Limb (tissue), 2 donors: ENCODE results near the gene XYLB.
"Not testable (repeated sequence)": the region's sequence is repeated elsewhere in the genome, so short reads cannot be mapped to it uniquely, and the experiment has no call there.

ENCODE experiments used
- DNase-seq, 2 donors: peaks; one replicate each; pipeline ENCODE4 v3.0.0-alpha.2; 2016; ENCODE audit errors: extremely low spot score in 2 of 2

The XYLB gene

DNA sequence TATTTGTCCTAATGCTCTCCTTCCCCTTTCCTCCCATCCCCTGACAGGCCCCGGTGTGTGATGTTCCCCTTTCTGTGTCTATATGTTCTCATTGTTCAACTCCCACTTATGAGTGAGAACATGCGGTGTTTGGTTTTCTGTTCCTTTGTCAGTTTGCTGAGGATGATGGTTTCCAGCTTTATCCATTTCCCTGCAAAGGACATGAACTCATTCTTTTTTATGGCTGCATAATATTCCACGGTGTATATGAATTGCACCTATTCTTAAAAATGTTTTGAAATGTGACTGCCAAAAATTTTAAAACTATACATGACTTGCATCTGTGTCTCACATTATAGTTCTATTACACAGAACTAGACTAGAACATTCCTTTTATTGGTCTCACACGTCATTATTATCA is 25.9 kb upstream of the XYLB start:
- DNase-seq: not testable (repeated sequence)

DNA sequence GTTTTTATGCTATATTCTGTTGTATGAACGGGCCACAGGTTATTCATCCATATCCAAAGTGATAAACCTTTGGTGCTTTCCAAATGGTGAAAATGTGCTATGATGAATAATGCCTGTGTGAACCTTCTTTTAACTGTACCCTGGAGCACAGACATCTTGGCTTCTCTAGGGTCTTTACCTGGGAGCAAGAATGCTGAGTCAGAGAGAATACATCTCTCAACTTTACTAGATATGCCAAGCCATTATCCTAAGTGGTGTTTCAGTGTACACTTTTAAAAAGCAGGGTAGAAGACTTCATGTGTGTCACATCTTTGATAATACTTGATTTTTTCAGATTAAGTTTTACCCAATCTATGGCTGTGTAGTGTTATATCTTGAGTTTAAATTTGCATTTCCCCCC is 23.5 kb upstream of the XYLB start:
- no peak for DNase-seq

DNA sequence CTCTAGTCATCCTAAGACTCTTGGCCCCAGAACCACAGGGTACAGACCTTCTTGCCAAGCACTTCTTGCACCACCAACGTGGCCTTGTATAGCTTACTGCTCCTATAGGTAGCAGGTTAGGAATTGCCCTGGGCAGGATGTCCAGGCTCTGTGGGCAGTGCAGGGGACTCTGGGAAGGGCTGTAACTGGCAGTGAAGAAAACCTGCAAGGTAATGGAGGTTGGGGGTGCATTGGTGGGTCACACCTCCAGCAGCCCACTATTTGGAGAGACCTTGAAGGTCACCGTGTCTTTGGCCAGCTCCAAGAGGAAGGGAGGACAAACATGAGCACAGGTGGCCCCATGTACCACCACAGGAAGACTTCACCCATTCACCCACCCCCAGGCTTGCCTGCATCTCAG is 21.3 kb upstream of the XYLB start:
- DNase-seq: no peak

DNA sequence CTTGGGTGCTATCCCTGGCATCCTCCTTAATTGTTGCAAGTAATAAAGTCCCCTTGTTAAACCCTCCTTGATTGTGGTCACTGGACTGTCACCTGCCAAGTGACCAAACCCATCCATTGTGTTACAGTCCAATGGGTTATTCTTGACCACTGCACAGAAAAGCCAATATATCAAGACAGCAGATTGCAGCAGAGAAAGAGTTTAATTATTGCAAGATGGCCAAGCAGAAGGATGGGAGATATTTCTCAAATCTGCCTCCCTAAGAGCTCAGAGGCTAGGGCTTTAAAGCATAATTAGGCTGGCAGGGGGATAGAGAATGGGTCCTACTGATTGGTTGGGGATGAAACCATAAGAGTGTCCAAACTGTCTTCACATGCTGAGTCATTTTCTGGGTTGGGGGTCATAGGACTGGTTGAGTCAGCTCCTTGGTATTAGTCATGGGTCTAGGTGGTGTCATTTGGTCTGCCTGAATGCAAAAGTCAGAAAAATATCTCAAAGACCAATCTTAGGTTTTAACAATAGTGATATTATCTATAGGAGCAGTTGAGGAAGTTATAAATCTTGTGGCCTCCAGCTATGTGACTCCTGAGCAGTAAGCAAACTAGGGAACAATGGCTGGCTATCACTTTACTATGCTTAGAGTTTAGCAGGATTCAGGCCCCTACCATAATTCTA is 19.1 kb upstream of the XYLB start:
- DNase-seq: no peak

DNA sequence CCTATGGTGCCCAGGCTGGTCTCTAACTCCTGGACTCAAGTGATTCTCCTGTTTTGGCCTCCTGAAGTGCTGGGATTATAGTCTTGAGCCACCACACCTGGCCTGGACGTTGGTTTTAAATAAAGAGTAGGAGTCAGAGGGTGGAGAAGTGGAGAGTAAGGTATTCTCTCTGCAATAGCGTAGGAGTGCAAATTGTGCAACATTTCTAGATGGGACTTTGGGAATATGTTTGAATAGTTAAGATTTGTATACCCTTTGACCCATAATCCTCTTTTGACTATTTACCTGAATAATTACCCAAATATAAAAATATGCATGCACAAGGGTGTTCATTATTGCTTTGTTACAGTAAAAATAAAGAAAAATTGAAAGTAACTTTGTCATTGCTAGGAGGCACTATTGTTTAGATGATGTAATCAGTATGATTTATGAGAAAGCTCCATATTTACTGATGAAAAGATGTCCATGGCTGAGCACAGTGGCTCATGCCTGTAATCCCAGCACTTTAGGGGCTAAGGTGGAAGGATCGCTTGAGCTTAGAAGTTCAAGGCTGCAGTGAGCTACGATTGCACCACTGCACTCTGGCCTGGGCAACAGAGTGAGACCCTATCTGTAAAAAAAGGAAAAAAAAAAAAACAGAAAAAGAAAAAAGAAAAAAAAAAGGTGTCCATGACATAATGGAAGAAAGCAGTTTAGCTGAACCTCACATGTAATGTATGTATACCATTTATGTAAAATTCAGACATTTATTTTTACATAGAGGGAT is 15.1 kb upstream of the XYLB start:
- no peak for DNase-seq

DNA sequence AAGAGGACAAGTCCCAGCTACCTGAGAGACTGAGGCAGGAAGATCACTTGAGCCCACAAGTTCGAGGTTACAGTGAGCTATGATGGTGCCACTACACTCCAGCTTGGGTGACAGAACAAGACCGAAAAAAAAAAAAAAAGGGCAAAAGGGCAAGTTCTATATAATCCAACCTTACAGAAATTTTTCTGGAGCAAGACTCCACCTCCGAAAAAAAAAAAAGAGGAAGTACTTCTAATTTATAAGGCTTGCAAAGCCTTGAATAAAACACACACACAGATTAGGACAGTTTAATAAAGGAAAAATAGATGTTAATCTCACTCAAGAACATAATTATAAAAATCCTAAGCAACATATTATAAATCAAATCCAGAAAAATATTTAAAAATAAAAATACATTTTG is 14.4 kb upstream of the XYLB start:
- no peak for DNase-seq

DNA sequence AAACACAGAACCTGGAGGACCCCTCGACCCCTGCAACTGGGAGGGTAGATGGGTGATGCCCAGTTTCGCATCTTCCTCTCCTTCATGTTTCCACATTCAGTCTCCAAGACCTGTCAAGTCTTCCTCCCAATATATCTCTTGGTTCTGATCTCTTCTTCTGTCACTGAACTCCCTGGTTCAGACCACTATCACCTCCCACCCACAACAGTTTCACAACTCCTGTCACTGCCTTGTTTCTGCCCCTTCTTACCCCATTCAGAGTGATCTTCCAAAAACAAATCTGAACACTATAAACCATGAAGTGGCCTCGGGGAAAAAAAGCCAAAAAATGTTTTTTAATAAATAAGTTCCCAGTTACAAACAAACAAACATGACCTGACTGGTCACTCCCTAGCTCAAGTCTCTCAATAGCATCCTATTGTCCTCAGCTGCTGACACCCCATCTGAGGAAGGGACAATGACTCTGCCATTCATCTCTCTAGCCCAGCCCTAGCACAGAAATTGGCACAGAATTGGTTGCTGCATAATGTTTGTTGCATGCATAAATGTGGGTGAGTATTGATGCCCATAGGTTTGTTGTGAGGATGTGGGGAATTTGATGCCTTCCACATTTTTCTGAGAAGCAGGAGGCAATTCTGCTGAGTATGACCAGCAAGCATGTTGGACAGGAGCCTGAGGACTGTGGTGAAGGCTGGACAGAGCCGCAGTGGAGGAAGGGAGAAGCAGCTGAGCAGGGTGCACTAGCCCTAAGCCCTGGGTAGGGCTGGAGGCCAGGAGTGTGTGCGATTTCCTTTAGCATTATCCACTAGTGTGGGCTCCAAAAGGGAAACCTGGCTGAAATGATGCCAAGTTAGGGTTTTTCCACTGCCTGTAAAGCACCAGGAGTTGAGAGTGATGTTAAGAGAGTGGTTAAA is 12.2 kb upstream of the XYLB start:
- DNase-seq: no peak

DNA sequence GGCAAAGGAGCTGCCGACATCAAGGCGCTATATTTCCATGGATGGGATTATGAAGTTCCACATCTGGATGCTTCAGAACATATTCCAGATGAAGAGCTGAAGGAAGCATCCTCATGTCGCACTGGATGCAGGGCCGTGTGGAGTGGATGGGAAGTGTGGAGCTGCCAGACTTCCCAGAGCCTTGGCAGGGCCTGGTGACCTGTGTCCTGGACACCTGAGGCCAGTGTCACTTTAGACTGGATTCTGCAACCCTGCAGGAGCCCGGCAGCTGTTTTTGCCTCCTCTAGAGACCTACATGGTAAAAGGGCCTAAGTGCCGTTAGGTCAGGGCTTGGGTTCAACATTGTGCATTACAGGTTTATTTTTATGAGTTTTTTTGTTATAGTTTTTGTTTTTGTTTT is 11.3 kb upstream of the XYLB start:
- DNase-seq: no peak

DNA sequence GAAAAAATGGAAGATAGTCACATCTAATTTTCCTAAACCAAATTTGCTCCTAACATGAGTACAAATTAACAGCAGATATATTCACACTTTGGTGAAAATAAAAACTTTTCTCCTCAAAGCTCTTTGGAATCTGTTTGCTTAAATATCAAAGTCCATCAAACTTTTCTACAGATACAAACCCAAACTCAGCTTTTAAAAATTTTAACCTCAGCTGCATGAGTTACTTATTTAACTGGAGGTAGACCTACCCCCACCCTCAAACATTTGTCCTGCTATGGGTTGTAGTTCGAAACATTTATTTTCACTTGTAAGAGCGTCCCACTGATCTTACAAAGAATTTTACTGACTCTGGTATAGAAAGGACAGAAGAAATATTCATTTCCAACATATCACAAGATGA is 8.9 kb upstream of the XYLB start:
- no peak for DNase-seq

DNA sequence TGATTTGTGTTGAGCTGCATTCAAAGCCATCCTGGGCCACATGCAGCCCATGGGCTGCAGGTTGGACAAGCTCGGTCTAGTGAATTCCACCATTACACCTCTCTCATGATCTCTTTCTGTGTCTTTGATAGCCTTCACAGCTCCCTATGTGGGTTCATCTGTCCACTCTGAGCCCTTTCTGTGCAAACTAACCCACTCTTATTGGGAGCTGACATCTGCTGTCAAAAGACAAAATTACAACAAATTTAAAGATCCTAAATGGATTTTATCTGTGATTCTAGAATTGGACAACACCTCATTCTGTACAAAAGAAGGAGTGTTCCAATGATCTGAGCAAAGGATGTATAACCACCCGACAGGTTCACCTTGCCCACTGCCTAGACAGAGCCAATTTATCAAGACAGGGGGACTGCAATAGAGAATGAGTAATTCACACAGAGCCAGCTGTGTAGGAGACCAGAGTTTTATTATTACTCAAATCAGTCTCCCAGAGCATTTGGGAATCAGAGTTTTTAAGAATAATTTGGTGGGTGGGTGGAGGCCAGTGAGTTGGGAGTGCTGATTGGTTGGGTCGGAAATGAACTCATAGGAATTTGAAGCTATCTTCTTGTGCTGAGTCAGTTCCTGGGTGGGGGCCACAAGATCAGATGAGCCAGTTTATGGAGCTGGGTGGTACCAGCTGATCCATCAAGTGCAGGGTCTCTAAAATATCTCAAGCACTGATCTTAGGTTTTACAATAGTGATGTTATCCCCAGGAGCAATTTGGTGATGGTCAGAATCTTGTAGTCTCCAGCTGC is 2.6 kb upstream of the XYLB start:
- no peak for DNase-seq

DNA sequence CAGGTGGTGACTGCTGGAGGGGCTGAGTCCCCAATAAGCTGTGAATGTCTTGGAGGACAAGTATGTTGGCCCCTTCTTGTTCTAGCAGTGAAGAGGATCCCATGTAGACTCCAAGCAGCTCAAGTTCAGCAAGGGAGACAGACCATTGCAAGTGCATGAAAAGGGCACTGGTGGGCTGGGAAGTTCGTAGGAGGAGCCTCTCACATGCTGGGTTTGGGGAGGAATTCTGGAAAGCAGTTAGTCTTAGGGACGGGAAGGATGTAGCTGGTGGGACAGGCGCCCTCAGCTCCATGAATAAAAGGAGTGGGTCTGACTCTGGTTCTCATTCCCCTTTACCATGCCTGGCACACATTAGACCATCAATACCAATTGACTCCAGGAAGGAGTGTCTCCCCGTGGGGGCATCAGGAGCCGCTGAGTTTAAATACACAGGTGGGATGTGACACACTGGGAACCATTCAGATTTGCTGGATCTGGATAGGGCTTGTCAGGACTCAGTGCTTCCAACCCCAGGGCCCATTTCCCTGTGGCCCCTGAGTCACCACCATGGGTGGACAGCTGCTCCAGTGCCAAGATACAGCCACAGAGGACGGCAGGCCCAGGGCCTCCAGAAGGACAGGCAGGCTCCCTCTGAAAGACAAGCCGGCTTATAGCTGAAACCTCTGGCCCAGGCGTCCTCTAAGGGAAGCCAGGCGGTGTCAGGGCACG is 552 bp upstream of the XYLB start:
- DNase-seq: no peak

DNA sequence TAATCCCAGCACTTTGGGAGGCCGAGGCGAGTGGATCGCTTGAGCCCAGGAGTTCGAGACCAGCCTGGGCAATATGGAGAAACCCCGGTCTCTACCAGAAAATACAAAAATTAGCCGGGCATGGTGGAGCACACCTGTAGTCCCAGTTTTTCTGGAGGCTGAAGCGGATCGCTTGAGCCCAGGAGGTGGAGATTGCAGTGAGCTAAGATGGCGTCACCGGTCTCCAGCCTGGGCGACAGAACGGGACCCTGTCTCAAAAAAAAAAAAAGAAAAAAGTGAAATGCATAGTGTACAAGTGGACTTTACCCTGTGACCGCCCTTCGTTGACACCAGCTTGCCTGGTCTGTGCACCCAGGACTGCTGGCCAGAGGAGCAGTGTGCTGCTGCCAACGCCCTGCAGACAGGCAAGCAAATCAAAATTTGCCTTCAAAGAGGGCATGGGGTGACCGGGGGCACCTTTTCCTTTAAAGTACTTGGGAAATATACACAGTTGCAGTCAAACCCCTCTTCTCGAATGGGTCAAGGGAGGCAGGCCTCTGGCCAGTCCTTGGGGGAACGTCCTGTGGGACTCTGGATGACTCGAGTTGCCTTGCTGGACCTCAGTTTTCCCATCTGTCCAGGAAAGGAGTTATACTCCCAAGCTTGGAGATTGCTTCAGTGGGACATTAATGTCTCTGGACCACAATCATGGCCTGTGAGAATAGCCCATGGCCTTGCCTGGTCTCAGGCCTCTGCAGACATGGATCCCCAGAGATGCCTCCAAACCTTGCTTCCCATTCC is 1.0 kb downstream of the XYLB start:
- no peak for DNase-seq

DNA sequence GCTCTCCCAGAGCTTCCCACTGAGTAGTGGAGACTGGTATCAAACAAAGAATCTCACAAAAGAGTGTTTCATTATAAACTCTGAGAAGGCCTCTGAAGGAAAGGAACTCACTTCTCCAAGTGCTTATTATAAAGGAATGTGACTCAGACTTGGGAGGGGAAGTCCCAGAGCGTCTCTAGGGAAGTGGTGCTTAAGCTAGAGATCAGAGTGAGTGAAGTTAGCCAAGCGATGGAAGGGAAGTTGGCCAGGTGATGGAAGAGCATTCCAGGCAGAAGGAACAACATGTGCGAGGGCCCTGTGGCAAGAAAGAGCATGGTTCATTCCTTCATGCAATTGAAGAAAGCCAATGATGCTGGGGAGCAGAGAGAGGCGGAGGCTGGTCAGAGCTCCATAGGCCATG is 2.3 kb downstream of the XYLB start:
- no peak for DNase-seq

DNA sequence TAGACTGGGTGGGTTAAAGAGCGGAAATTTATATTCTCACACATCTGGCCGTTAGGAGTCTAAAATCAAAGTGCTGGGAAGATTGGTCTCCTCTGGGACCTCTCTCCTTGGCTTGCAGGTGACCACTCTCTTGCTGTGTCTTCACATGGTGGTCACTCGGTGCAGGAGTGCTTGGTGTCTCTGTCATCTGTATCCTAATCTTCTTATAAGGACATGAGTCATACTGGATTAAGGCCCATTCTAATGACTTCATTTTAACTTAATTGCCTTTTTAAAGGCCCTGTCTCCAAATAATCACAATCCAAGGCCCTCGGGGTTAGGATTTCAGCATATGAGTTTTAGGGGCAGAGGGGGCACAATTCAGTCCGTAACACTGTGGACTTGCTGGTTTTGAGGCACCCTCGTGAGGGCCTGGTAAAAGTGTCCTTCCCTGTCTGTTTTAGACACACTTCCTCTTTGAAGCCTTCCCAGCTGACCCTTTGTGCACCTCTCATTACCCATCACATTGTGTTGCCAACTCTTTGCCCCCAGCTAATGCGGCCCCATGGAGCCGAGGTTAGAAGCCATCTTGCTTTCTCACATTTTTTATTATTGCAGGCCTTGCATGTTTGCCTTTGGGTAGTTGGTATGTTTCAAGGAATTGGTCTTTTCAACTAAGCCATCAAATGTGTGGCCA is 3.2 kb downstream of the XYLB start:
- DNase-seq: no peak

DNA sequence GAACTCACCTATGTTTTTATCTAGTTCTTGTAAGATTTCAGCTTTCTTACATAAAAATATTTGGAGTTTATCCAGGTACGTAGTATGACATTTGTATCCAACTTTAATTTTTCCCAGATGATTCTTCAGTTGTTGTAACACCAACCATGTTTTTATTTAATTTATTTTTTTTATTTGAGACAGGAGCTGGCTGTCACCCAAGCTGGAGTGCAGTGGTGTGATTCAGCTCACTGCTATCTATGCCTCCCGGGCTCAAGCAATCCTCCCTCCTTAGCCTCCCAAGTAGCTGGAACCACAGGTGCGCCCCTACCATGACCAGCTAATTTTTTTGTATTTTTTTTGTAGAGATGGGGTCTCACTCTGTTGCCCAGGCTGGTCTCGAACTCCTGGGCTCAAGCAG is 6.6 kb downstream of the XYLB start:
- no peak for DNase-seq

DNA sequence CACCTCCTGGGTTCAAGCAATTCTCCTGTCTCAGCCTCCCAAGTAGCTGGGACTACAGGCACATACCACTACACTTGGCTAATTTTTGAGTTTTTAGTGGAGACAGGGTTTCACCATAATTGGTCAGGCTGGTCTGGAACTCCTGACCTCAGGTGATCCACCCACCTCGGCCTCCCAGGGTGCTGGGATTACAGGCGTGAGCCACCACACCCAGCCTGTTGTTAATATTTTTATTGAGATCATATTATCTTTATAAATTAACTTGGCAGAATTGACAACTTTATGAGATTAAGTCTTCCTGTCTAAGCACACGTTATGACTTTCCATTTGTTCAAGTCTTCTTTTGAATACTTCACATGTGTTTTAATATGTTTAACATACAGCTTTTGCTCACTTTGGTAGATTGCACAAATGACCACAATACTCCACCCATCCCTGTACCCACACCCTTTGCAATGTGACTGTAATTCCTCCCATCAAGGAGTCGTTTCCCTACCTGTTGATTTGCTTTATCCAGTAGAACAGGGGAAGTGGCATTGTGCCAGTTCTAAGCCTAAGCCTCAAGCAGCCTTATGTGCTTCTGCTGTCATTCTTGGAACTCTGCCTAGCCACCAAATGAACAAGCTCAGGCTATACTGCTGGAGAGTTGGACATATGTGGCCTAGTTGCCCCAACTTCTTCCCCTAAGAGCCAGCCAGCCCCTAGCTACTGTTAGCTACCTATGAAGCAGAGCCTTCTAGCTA is 8.2 kb downstream of the XYLB start:
- peak in 1 of 2 donors; percentile 23 for DNase-seq

DNA sequence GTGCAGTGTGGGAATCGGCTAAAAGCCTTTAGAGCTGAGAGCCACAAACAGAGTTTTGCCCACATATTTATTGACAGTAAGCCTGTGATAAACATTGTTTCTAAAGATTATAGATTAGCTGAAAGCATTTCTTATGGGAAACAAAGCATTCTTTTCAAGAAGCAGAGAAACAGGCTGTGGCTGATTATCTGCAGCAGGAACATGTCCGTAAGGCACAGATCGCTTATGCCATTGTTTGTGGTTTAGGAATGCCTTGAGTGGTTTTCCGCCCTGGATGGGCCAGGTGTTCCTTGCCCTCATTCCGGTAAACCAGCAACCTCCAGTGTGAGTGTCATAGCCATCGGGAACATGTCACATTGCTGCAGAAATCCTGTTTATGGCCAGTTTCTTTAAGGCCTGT is 12.5 kb downstream of the XYLB start:
- no peak for DNase-seq

DNA sequence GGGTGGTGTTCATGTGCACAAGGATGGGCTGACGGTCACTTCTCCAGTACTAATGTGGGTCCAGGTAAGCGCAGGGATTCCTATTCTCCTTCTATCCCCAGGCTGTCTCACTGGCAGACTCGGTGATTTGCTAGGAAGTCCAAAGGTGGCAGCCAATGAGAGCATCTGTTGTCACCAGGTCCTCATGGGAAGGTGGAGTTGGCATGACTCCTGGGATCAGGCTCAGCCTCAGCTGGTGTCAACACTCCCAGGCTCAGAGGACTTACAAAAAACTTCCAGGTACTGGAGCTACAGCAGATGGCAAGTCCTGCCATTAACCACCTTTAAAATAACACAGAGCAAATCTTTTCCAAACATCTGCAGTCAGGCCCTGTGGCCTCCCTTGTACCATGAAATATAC is 13.8 kb downstream of the XYLB start:
- no peak for DNase-seq

DNA sequence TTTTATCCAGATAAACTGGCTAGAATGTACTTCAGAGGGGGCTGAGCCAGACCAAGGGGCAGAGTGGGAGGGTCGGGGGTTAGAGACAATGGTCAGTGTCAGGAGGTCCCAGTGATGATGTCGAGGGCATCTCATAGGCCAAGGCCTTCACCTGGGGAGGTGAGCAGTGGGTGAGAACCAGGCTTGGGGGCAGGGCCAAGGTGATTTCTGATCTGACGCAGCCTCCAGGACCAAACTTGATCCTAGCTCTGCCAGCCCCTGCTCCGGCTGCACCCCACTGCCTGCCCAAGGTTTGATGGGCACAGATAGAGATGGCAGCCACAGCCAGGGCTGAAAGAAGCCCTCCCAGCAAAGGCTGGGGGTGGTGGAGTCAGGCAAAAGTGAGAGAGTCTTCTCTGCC is 14.9 kb downstream of the XYLB start:
- DNase-seq: no peak
